Body of pancreas (tissue), 4 donors: ENCODE measurements around the gene MT1M.

Source experiments
- CTCF ChIP-seq, 7 experiments: fragments of 450-650 bp in 4 of 7; fragments of 200-600 bp in 3 of 7; sonication (generic) in 3 of 7; IDR thresholded peaks; one replicate each; pipeline ENCODE4 v1.5.1; 2016 to 2019; ENCODE audit warnings: antibody characterized with exemption in 7 of 7
- POLR2A ChIP-seq, 3 donors: fragments of 450-650 bp; IDR thresholded peaks; one replicate each; pipeline ENCODE4 v1.6.1; 2016; ENCODE audit warnings: antibody characterized with exemption in 3 of 3, mild to moderate bottlenecking in 2 of 3

- TF ChIP-seq CTCF (IDR thresholded peaks at IDR 0.05) (no peak), POLR2A (IDR thresholded peaks at IDR 0.05) (no peak)
Measured at GRCh38 chr16:56623637-56624036, 8.8 kb upstream of the MT1M start.
